Measurements from ENCODE around the gene SRI.
A peak's percentile ranks its signal among the peaks of the same experiment; 100 is the strongest.
"Not testable (repeated sequence)": the region's sequence is repeated elsewhere in the genome, so short reads cannot be mapped to it uniquely, and the experiment has no call there.

SRI gene, protein sequence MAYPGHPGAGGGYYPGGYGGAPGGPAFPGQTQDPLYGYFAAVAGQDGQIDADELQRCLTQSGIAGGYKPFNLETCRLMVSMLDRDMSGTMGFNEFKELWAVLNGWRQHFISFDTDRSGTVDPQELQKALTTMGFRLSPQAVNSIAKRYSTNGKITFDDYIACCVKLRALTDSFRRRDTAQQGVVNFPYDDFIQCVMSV

DNA sequence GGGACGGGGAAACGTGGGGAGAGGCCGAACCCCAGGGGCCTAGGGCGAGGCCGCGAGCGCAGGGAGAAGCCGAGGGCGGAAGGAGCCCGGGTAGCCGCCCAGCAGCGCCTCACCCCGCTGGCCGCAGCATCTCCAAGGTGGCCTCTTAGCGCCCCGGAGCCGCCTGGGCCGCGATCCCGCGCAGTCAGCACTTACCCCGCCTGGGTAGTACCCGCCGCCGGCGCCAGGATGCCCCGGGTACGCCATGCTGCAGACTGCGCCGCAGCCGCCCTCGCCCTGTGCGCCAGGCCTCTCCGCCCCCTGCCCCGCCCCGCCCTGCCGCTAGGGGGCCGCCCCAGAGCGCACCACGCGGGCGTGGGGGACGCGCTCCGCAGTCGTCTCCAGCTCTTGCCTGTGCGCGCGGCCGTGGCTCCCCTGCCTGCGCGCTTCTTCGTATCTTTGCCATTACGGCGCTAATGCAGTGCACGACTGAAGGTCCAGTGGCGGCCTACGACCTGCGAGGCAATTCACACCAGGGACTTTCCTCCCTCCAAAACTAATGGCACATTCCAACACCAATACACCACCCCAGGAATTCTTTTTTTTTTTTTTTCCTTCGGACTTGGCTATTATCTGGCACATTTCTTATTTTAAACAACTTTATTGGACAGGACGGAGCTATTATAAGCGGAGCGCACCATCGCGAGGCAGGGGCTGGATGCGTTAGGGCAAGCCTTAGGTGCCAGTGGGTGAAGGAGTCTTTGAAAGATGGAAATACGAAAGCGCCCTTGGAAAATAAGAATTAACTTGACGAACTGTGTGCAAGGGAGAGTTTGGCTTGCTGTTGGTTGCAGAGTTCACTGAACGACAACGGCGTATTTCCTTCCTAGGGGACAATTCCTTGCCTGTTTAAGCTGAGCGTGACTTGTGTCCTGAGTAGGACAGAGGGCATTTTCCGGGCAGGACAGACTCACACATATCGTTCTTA is at the start of gene SRI:
Gene SRI, minus strand, starts transcription at position 258 of the 967 bp plus-strand sequence. Its CDS starts 12 bp downstream, at position 246.
- peak; percentile 69 for DNase-seq (ENCODE audit: low read depth)
- TF ChIP-seq, protein P1, sequence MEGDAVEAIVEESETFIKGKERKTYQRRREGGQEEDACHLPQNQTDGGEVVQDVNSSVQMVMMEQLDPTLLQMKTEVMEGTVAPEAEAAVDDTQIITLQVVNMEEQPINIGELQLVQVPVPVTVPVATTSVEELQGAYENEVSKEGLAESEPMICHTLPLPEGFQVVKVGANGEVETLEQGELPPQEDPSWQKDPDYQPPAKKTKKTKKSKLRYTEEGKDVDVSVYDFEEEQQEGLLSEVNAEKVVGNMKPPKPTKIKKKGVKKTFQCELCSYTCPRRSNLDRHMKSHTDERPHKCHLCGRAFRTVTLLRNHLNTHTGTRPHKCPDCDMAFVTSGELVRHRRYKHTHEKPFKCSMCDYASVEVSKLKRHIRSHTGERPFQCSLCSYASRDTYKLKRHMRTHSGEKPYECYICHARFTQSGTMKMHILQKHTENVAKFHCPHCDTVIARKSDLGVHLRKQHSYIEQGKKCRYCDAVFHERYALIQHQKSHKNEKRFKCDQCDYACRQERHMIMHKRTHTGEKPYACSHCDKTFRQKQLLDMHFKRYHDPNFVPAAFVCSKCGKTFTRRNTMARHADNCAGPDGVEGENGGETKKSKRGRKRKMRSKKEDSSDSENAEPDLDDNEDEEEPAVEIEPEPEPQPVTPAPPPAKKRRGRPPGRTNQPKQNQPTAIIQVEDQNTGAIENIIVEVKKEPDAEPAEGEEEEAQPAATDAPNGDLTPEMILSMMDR (IDR thresholded peaks at IDR 0.05; ENCODE audit: control insufficient read depth, extremely low read depth, insufficient read depth), result peak; percentile 56

DNA sequence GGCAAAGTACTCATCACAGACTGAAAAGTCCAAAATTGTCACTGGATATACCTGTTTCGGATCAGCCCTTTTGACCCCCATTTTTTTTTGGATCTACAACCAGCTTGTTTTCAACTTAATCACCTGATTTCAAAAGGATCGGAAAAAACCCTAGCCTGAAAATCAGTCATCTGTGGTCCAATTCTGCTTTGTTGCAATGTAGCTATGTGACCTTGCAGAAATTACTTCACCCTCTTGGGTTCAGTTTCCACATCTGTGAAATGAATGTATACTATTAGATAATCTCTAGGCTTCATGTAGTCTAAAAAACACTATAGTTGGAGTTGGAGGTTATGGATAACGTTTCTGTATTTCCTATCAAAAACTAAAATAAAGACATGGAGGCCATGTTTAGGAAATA is 49.7 kb upstream of the SRI start:
- DNase-seq (ENCODE audit: low read depth), result no peak
- H3K4me3 ChIP-seq (ENCODE audit: low read depth, low read length), result no peak overlapping the region
- TF ChIP-seq, protein P1 (IDR thresholded peaks at IDR 0.05; ENCODE audit: control insufficient read depth, extremely low read depth, insufficient read depth), result no peak

More for the DNA sequence above, at the start of gene SRI:
- peak within 1 kb of the TSS; percentile 80 for H3K4me3 ChIP-seq (ENCODE audit: low read depth, low read length)

DNA sequence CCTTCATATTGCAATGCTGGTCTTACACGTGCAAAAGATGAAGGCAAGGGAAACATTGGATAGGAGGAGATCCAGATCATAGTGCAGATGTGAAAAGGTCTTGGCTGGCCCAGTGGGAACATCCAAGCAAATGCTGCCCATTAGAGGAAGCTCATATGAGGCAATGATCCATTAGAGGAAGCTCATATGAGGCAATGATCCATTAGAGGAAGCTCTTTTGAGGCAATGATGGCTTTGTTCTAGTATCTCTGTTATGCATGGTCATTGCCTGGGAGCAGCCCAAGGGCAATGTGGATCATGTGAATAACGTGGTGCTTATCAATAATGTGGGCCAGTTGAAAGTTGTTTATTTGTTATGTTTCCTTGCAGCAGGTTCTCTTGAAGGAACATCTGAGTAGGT is 49.0 kb upstream of the SRI start:
- TF ChIP-seq, protein P1 (IDR thresholded peaks at IDR 0.05; ENCODE audit: control insufficient read depth, extremely low read depth, insufficient read depth), result no peak
- no peak overlapping the region for H3K4me3 ChIP-seq (ENCODE audit: low read depth, low read length)
- DNase-seq (ENCODE audit: low read depth), result no peak

DNA sequence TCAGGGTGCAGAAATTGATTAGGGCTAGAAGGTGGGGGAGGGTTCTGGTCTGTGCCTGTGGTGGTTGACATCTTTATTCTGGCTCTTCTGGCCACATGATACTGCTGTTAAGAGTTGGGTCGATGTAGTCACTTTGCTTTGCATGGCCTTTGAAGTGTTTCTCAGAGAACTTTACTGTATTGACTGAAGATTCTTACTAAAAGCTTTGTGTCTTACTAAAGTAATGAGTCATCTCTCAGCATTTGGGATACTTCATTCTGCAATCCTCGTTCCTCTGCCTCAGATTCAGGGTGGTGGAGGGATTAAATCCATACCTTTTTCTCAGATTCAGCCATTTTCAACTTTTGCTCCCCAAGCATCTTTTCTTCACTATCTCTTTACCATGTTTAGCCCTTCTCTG is 48.2 kb upstream of the SRI start:
- no peak for DNase-seq (ENCODE audit: low read depth)
- H3K4me3 ChIP-seq (ENCODE audit: low read depth, low read length), result no peak overlapping the region
- TF ChIP-seq, protein P1 (IDR thresholded peaks at IDR 0.05; ENCODE audit: control insufficient read depth, extremely low read depth, insufficient read depth), result no peak

DNA sequence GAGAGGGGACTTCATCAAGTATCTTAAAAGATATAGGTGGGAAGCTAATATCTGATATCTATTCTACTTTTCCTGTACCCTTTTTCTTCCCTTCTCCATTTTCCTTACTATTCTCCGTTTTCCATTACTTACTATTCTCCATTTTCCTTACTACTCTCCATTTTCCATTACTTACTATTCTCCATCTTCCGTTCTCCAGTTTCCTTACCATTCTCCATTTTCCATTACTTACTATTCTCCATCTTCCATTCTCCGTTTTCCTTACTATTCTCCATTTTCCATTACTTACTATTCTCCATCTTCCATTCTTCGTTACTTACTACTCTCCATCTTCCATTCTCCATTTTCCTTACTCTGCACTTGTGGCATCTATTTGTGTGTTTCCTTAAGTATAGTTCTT is 47.6 kb upstream of the SRI start:
- TF ChIP-seq, protein P1 (IDR thresholded peaks at IDR 0.05; ENCODE audit: control insufficient read depth, extremely low read depth, insufficient read depth), result no peak
- DNase-seq (ENCODE audit: low read depth), result no peak
- no peak overlapping the region for H3K4me3 ChIP-seq (ENCODE audit: low read depth, low read length)

DNA sequence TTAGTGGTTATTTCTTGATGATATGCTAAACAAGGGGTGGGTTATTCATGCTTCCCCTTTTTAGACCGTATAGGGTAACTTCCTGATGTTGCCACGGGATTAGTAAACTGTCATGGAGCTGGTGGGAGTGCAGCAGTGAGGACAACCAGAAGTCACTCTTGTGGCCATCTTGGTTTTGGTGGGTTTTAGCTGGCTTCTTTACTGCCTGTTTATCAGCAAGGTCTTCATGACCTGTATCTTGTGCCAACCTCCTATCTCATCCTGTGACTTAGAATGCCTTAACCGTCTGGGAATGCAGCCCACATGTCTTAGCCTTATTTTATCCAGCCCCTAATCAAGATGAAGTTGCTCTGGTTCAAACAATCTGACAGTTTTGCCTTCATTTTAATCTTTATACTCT is 45.1 kb upstream of the SRI start:
- not testable (repeated sequence) for DNase-seq (ENCODE audit: low read depth); H3K4me3 ChIP-seq (ENCODE audit: low read depth, low read length)

DNA sequence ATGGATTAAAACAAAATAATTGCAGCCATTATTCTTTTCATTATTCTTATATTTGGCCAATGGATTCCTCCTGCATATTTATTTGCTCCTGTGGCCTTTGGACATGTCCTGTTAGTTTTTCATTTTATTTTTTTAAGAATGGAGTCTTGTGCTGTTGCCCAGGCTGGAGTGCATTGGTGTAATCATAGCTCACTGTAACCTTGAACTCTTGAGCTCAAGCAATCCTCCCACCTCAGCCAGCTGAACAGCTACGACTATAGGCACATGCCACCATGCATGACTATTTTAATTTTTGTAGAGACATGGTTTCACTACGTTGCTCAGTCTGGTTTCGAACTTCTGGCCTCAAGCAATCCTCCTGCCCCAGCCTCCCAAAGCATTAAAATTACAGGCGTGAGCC is 42.7 kb upstream of the SRI start:
- TF ChIP-seq, protein P1 (IDR thresholded peaks at IDR 0.05; ENCODE audit: control insufficient read depth, extremely low read depth, insufficient read depth), result no peak
- no peak overlapping the region for H3K4me3 ChIP-seq (ENCODE audit: low read depth, low read length)
- no peak for DNase-seq (ENCODE audit: low read depth)

Measured in LNCaP clone FGC (cell line).